Activated CD4-positive, alpha-beta T cell treated with anti-CD3 and anti-CD28 coated beads, Interleukin-2, amount 50 U/mL, for 24 hours (primary cell): ENCODE results near the gene NRG2.

Experiments
- DNase-seq, 2 donors: peaks; one replicate each; pipeline ENCODE4 v3.0.0-alpha.2; 2020; ENCODE audit warnings: low read depth in 1 of 2, low spot score in 1 of 2

Gene NRG2

GRCh38 chr5:139841549-139841948 is 201.6 kb downstream of the NRG2 start:
- DNase-seq = no peak

DNA sequence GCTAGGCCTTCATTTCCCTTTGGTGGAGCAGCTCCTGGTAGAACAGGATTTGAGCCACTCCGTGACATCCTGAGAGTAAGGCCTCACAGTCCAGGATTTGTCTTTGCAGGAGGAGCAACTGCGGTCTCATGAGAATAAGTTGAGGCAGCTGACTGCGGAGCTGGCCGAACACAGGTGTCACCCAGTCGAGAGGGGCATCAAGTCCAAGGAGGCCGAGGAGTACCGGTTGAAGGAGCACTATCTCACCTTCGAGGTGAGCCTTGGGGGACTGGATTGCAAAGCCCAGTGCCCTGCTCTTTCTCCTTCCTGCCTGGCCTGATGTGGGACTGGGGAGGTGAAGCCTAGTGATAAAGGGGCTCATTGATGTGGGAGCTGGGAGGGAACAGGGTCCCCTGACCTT is 203.2 kb downstream of the NRG2 start:
- no peak for DNase-seq

DNA sequence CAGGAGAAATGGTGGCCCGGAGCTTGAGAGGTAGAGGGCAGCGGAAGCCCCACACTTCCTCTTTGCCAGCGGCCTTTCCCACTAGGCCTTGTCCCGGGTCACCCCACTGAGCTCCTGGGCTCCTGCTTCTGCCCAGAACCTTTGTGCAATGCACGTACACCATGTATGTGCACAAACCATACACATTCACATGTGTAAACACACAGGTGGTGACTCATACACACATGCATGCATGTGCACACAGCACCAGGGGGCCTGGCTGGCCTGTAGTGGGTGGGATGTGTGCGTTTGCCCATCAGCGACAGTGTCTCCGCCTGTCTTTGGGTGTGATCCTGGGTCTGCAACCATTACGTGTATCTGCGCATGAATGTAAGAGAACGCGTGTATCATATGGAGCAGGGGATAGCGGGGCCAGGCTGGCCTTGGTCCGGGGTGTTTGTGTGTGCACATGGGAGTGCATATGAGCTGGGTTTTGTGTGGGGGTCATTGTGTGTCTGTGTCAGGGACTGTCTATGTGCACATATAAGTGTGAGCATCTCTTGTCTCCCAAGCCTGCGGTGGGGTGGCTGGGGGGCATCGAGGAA is 203.8 kb downstream of the NRG2 start:
- DNase-seq = no peak

GRCh38 chr5:139838381-139839197 is 204.5 kb downstream of the NRG2 start:
- DNase-seq = no peak

- no peak for DNase-seq
These were observed 205.3 kb downstream of the NRG2 start for GRCh38 chr5:139837711-139838380.

- DNase-seq = no peak
These were observed 206.5 kb downstream of the NRG2 start for GRCh38 chr5:139836469-139837208.

- no peak for DNase-seq
These were observed 207.4 kb downstream of the NRG2 start for GRCh38 chr5:139835656-139836055.

- DNase-seq = no peak
These were observed 209.6 kb downstream of the NRG2 start for GRCh38 chr5:139833525-139833924.

DNA sequence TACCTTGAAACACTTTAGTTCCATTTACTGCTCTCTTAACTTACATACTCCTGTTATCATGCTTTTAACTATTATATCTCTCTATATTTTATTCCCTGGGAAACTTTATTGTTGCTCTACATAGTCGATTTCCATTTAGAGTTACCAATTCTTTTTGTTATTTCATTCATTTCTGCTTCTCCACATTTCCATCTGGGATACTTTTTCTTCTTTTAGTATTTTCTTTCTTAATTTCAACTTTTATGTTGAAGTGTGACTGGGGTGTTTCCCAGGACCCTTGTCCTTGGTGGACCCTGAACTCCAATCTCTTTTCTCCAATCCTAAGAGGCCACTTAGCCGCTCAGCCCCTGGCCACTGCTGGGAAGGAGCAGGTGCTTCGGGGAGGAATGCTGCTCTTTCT is 211.5 kb downstream of the NRG2 start:
- DNase-seq = no peak

- no peak for DNase-seq
These were observed 213.6 kb downstream of the NRG2 start for GRCh38 chr5:139829471-139829870.

DNA sequence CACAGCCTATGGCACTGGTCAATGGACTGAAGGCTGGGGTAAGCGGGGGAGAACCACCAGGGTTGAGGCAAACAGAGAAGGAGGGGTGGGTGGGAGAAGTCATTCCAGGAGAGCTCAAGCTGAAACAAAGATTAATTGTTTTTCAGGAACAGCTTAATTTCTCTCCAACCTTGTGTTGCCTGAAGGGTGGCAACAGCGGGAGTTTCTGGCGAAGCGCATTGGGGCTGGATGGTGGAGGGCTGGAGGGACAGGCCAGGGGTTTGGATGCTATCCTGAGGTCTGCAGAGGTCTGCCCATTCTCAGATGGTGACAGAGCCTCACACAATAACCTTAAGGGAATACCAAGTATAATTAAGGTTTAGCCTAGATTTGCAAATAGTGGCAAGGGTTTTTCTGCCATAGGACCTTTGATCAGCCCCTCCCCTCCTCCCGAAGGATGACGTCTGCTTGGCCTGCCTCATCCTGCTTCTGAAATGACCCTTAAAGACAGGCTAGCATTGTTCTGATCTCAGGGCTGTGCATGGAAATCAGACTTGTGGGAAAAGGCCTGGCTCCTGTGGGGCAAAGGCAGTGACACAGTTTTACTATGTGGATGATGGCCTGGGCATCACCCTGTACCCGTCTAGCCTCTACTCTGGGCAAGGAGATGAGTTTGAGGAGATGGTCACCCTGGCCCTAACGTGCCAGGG is 214.7 kb downstream of the NRG2 start:
- DNase-seq = no peak

DNA sequence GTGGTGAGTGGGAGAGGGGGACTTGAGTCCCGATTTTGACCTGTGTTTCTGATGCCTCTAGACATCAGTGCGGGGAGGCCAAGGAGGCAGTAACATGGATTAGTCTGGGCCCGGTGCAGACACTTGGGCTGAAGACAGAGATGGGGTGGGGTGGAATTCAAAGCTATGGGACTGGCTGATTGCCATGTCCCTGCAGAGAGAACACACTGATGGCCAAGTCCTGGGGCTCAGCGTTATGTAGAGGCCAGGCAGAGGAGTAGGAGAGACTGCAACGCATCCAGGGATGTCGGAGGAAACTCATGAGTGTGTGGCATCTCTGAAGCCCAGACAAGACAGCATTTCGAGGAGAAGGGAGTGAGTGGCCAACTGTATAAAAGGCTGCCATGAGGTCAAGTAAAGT is 217.4 kb downstream of the NRG2 start:
- DNase-seq = no peak

- no peak for DNase-seq
These were observed 219.2 kb downstream of the NRG2 start for GRCh38 chr5:139823757-139824355.

GRCh38 chr5:139822553-139823425 is 220.3 kb downstream of the NRG2 start:
- no peak for DNase-seq

- DNase-seq = no peak
These were observed 221.1 kb downstream of the NRG2 start for GRCh38 chr5:139821806-139822552.

- no peak for DNase-seq
These were observed 222.5 kb downstream of the NRG2 start for GRCh38 chr5:139820606-139821005.

GRCh38 chr5:139820130-139820529 is 223.0 kb downstream of the NRG2 start:
- no peak for DNase-seq

DNA sequence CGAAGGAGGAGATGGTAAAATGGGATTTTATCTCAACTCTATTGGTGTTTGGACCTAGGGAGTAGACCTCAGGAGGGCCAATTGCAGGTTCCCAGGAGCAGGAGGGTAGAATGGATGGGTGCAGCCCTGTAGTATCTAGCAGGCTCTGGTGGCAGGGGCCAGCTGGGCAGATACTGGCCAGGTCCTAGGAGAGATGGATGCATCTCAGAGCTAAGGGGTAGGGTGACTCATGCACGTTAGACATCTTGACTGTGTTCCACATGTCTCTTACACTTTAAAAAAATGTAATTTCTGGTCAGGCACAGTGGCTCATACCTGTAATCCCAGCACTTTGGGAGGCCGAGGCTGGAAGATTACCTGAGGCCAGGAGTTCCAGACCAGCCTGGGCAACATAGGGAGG is 225.1 kb downstream of the NRG2 start:
- no peak for DNase-seq

GRCh38 chr5:139817362-139817761 is 225.7 kb downstream of the NRG2 start:
- DNase-seq = no peak
